DOHH2 (cell line): ENCODE results near the gene FLACC1.

Source experiments
- EZH2phosphoT487 ChIP-seq: fragments of 200-600 bp; sonication (generic); IDR thresholded peaks from 2 replicates; pipeline ENCODE4 v1.6.1; 2017; ENCODE audit warnings: borderline replicate concordance, mild to moderate bottlenecking, antibody characterized with exemption, low read length, moderate library complexity, mixed read lengths
- TF ChIP-seq, protein P1 (sequence below): fragments of 200-600 bp; sonication (generic); IDR thresholded peaks from one replicate; pipeline ENCODE4 v1.5.1; 2014; ENCODE audit warnings: antibody characterized with exemption, mild to moderate bottlenecking, low read depth, low read length; ENCODE audit not compliant: poor library complexity, severe bottlenecking

GRCh38 chr2:201307876-201308275 lies 49.3 kb downstream of the FLACC1 start:
- TF ChIP-seq, protein P1, sequence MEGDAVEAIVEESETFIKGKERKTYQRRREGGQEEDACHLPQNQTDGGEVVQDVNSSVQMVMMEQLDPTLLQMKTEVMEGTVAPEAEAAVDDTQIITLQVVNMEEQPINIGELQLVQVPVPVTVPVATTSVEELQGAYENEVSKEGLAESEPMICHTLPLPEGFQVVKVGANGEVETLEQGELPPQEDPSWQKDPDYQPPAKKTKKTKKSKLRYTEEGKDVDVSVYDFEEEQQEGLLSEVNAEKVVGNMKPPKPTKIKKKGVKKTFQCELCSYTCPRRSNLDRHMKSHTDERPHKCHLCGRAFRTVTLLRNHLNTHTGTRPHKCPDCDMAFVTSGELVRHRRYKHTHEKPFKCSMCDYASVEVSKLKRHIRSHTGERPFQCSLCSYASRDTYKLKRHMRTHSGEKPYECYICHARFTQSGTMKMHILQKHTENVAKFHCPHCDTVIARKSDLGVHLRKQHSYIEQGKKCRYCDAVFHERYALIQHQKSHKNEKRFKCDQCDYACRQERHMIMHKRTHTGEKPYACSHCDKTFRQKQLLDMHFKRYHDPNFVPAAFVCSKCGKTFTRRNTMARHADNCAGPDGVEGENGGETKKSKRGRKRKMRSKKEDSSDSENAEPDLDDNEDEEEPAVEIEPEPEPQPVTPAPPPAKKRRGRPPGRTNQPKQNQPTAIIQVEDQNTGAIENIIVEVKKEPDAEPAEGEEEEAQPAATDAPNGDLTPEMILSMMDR, result no peak
- TF ChIP-seq EZH2phosphoT487, result no peak
